Ovary (tissue), 9 donors: ENCODE data around the gene GRK5. TPM values are rescaled to one million over a fixed set of nuclear protein-coding genes. Genes with fewer than 3 reads are reported as not detected.

Source experiments
- DNase-seq, 5 donors: peaks; one replicate each; pipeline ENCODE4 v3.0.0-alpha.2; 2019 to 2020
- H3K27ac ChIP-seq, 2 donors: fragments of 200-600 bp; one replicate each; pipeline versions ENCODE4 v1.5.1 to v1.8.0; 2019 to 2022
- H3K27me3 ChIP-seq: fragments of 200-600 bp; one replicate; pipeline ENCODE4 v1.8.0; 2022
- H3K36me3 ChIP-seq: fragments of 200-600 bp; sonication (generic); one replicate; pipeline ENCODE4 v1.5.1; 2019
- H3K4me1 ChIP-seq: one replicate; pipeline ENCODE4 v1.8.1; 2013; ENCODE audit warnings: mild to moderate bottlenecking, moderate library complexity; ENCODE audit not compliant: insufficient read depth
- H3K4me3 ChIP-seq: fragments of 200-600 bp; sonication (generic); one replicate; pipeline ENCODE4 v1.5.1; 2017
- H3K9me3 ChIP-seq, 2 donors: fragments of 200-600 bp in 1 of 2; sonication (generic) in 1 of 2; one replicate each; pipeline versions ENCODE4 v1.5.1 to v1.8.1; 2013 to 2019; ENCODE audit warnings: mild to moderate bottlenecking in 1 of 2, moderate library complexity in 1 of 2
- EP300 ChIP-seq: sonication (generic); formaldehyde crosslinking; IDR thresholded peaks from one replicate; pipeline ENCODE4 v1.6.1; 2017; ENCODE audit warnings: antibody characterized with exemption
- POLR2A ChIP-seq: fragments of 450-650 bp; IDR thresholded peaks from one replicate; pipeline ENCODE4 v1.6.1; 2017; ENCODE audit warnings: antibody characterized with exemption, mild to moderate bottlenecking, moderate library complexity
- WGBS, 3 donors: extraction: QIAGEN DNeasy Blood & Tissue Kit in 1 of 3; methylation state at CpG; one replicate each; pipeline versions ENCODE4 v1.1.5 to v1.1.7; 2013 to 2017; 5-methylcytosine and 5-hydroxymethylcytosine counted together
- intact Hi-C, 4 donors: fragments of 100-400 bp; cut with DNase I; formaldehyde crosslinking; loops; one replicate each; pipeline versions ENCODE4 v1.11.0 to v1.15.1; 2022 to 2023
- polyA plus RNA-seq, 2 donors: library from polyadenylated mRNA; stranded (reverse); fragments of 200-250 nt in 1 of 2; fragments of 350-450 nt in 1 of 2; fragmentation: Illumina TruSeq in 1 of 2; extraction: RNeasy Lipid Tissue Mini Kit (QIAGEN cat#74804) in 1 of 2; gene quantifications; one replicate each; pipeline ENCODE4 v1.2.3, GENCODE V29; 2013 to 2014
- total RNA-seq, 7 donors: library from RNA; depleted of rRNA in 2 of 7; stranded (reverse); fragments of >200 nt in 2 of 7; fragmentation: NEBNext Ultra II Directional in 3 of 7; extraction: Animal tissue kit (Norgen Biotek cat#: 25700) in 3 of 7; gene quantifications; one replicate each; pipeline versions ENCODE4 v1.1.0 to v1.2.4, GENCODE V29; 2016 to 2023
- TF ChIP-seq, protein P1 (sequence below), 3 donors: fragments of 450-650 bp in 2 of 3; fragments of 200-600 bp in 1 of 3; IDR thresholded peaks; one replicate each; pipeline versions ENCODE4 v1.5.1 to v1.8.0; 2016 to 2022; ENCODE audit warnings: antibody characterized with exemption in 3 of 3, mild to moderate bottlenecking in 1 of 3
- donor health status: DM: no; HTN: no; CAD: no; lungs with moderate emphysema.
- donor health status: DM: no; HTN: no; CAD: no.
- donor health status: Bipolar disorder and iron deficiency.
- donor health status: DM: yes; HTN: yes; CAD: no.
- donor health status: DM: no; HTN: no; CAD: no.
- donor health status: DM: yes; HTN: yes; CAD: no.

GRK5 gene
- total and polyA plus RNA-seq, 9 donors = 10.0 to 115 (median 38.2) TPM

GRCh38 chr10:119343011-119343601, 135.7 kb downstream of the GRK5 start:
- intact Hi-C loops = no loop called here
- Histone ChIP-seq H3K36me3 (no peaks in the 10 kb centered on the region), H3K4me1 (peaks cover 21% of the 10 kb centered on the region), H3K27me3 (no peaks in the 10 kb centered on the region), H3K27ac (no peak overlapping the region), H3K9me3 (no peaks in the 10 kb centered on the region), H3K4me3 (no peak overlapping the region)
- peak in 2 of 5 donors; percentile 38 to 39 for DNase-seq
- TF ChIP-seq, protein P1, sequence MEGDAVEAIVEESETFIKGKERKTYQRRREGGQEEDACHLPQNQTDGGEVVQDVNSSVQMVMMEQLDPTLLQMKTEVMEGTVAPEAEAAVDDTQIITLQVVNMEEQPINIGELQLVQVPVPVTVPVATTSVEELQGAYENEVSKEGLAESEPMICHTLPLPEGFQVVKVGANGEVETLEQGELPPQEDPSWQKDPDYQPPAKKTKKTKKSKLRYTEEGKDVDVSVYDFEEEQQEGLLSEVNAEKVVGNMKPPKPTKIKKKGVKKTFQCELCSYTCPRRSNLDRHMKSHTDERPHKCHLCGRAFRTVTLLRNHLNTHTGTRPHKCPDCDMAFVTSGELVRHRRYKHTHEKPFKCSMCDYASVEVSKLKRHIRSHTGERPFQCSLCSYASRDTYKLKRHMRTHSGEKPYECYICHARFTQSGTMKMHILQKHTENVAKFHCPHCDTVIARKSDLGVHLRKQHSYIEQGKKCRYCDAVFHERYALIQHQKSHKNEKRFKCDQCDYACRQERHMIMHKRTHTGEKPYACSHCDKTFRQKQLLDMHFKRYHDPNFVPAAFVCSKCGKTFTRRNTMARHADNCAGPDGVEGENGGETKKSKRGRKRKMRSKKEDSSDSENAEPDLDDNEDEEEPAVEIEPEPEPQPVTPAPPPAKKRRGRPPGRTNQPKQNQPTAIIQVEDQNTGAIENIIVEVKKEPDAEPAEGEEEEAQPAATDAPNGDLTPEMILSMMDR (IDR thresholded peaks at IDR 0.05) = no peak
- TF ChIP-seq EP300 (no peak), POLR2A (no peak)
- 90 to 93% (median 90%) methylated on average over 9 of the region's 9 CpGs for WGBS, 3 donors

- TF ChIP-seq, protein P1 (IDR thresholded peaks at IDR 0.05) = no peak
- no peaks in the 10 kb centered on the region for H3K36me3 ChIP-seq
- 95 to 96% (median 95%) methylated on average over 12 of the region's 12 CpGs for WGBS, 3 donors
- intact Hi-C loops = no loop called here
- no peaks in the 10 kb centered on the region for H3K27me3 ChIP-seq
- H3K4me1 ChIP-seq = peaks cover 33% of the 10 kb centered on the region
- peak in 1 of 5 donors; percentile 23 for DNase-seq
- H3K9me3 ChIP-seq = no peaks in the 10 kb centered on the region
- H3K4me3 ChIP-seq = no peak overlapping the region
- no peak overlapping the region for H3K27ac ChIP-seq
Observed at GRCh38 chr10:119344381-119344780, 137.0 kb downstream of the GRK5 start.

GRCh38 chr10:119346095-119346832, 138.9 kb downstream of the GRK5 start:
- H3K4me1 ChIP-seq = peaks cover 43% of the 10 kb centered on the region
- H3K9me3 ChIP-seq = no peaks in the 10 kb centered on the region
- H3K27me3 ChIP-seq = no peaks in the 10 kb centered on the region
- H3K4me3 ChIP-seq = no peak overlapping the region
- DNase-seq = peak in 1 of 5 donors; percentile 34
- TF ChIP-seq EP300 (no peak), POLR2A (no peak)
- TF ChIP-seq, protein P1 (IDR thresholded peaks at IDR 0.05) = no peak
- no peak overlapping the region for H3K27ac ChIP-seq
- intact Hi-C loops = no loop called here
- no peaks in the 10 kb centered on the region for H3K36me3 ChIP-seq
- WGBS, 3 donors = 83 to 92% (median 84%) methylated on average over 15 to 16 of the region's 16 CpGs

DNA sequence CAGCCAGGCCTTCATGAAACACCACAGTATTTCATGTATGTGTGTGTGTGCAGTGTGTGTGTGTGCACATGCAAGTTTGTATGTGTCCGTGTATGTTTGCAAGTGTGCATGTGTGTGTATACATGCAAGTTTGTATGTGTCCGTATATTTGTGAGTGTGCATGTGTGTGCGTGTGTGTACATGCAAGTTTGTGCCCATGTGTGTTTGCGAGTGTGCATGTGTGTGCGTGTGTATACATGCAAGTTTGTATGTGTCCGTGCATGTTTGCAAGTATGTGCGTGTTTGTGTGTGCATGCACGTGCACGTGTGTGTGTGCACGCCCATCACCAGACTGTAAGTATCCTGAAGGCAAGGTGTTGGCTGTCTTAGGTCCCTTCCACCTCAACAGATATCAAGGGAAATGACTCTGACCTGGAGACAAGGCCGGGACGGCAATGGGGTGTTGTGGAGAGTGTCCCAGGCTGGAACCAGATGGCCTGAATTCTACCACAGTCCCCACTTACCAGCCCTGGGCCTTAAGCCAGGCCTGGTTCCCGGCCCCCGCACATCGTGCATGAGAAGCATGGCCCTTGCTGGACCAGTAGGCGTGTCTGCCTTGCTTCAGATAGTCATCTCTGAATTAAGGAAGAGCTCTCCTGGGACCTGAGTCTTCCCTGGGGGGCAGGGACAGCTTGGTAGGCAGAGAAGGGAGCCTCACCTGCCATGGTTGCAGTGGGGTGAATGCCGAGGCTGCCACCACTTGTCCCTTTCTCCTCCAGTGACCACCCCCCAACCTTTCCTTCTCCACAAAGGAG, 140.0 kb downstream of the GRK5 start:
- H3K4me1 ChIP-seq = peaks cover 33% of the 10 kb centered on the region
- no peak overlapping the region for H3K4me3 ChIP-seq
- intact Hi-C loops = no loop called here
- 95 to 97% (median 96%) methylated on average over 17 of the region's 17 CpGs for WGBS, 3 donors
- no peak overlapping the region for H3K27ac ChIP-seq
- H3K9me3 ChIP-seq = no peaks in the 10 kb centered on the region
- H3K36me3 ChIP-seq = no peaks in the 10 kb centered on the region
- DNase-seq = peak in 1 of 5 donors; percentile 33
- H3K27me3 ChIP-seq = no peaks in the 10 kb centered on the region
- TF ChIP-seq, protein P1 (IDR thresholded peaks at IDR 0.05) = no peak
- no peak for TF ChIP-seq POLR2A
- no peak for TF ChIP-seq EP300
